ENCODE data around the gene POLR2J. TPM values are rescaled to one million over a fixed set of nuclear protein-coding genes. Genes with fewer than 3 reads are reported as not detected.

POLR2J gene
- total RNA-seq: 41.8 and 66.6 TPM in 2 replicates

GRCh38 chr7:102478314-102479208 lies at the start of gene POLR2J:
Gene POLR2J (minus strand): TSS chr7:102478922. CDS start chr7:102478860, 62 bp downstream.

GRCh38 chr7:102517550-102518147 lies 38.9 kb upstream of the POLR2J start, which contains the start of gene RASA4B:
Gene RASA4B (minus strand): TSS chr7:102517777. CDS start chr7:102517710, 67 bp downstream.

GRCh38 chr7:102464577-102465280 lies 14.0 kb downstream of the POLR2J start, which contains the start of the genes ALKBH4 and LRWD1:
Gene ALKBH4 (minus strand): TSS chr7:102464863. CDS start chr7:102464836, 27 bp downstream.
Gene LRWD1 (plus strand): TSS chr7:102464984. CDS start chr7:102465081, 97 bp downstream.

GRCh38 chr7:102433219-102434038 lies 45.3 kb downstream of the POLR2J start, which contains the start of gene ORAI2:
Gene ORAI2 (plus strand): TSS chr7:102433575. CDS start chr7:102438957, 5,382 bp downstream.

Other genes starting within 250 kb of the POLR2J start
- gene SH2B2, start 192.1 kb downstream of the POLR2J start, total RNA-seq: 1.4 and 1.6 TPM in 2 replicates
- 0.33 TPM in 1 of 2 replicates, not detected in the other for gene SPDYE6, start 122.5 kb downstream of the POLR2J start, total RNA-seq
- 15.0 and 16.9 TPM in 2 replicates for gene PRKRIP1, start 82.6 kb downstream of the POLR2J start, total RNA-seq
- 97.0 and 97.1 TPM in 2 replicates for gene ORAI2, start 45.3 kb downstream of the POLR2J start, total RNA-seq
- 13.1 and 17.3 TPM in 2 replicates for gene ALKBH4, start 14.1 kb downstream of the POLR2J start, total RNA-seq
- gene LRWD1, start 13.9 kb downstream of the POLR2J start, total RNA-seq: 27.2 and 29.4 TPM in 2 replicates
- 3.8 and 15.4 TPM in 2 replicates for gene RASA4B, start 38.9 kb upstream of the POLR2J start, total RNA-seq
- 2.5 and 2.9 TPM in 2 replicates for gene UPK3BL2, start 64.8 kb upstream of the POLR2J start, total RNA-seq
- gene SPDYE2, start 72.3 kb upstream of the POLR2J start, total RNA-seq: not detected in 2 replicates
- gene POLR2J3, start 93.7 kb upstream of the POLR2J start, total RNA-seq: 85.0 and 93.7 TPM in 2 replicates
- 11.1 and 30.4 TPM in 2 replicates for gene RASA4, start 137.8 kb upstream of the POLR2J start, total RNA-seq
- gene UPK3BL1, start 163.9 kb upstream of the POLR2J start, total RNA-seq: 11.5 and 17.3 TPM in 2 replicates
- gene SPDYE2B, start 171.4 kb upstream of the POLR2J start, total RNA-seq: not detected in 2 replicates
- 5.3 and 8.5 TPM in 2 replicates for gene POLR2J2, start 192.7 kb upstream of the POLR2J start, total RNA-seq